SW 1271 (cell line): Measurements from ENCODE around the gene TBC1D20.
"Not testable (repeated sequence)": the region's sequence is repeated elsewhere in the genome, so short reads cannot be mapped to it uniquely, and the experiment has no call there.

ENCODE experiments used
- DNase-seq, 2 experiments: peaks; one replicate each; lab custom pipeline; 2025; lab: John Stamatoyannopoulos, UW

TBC1D20 gene, protein sequence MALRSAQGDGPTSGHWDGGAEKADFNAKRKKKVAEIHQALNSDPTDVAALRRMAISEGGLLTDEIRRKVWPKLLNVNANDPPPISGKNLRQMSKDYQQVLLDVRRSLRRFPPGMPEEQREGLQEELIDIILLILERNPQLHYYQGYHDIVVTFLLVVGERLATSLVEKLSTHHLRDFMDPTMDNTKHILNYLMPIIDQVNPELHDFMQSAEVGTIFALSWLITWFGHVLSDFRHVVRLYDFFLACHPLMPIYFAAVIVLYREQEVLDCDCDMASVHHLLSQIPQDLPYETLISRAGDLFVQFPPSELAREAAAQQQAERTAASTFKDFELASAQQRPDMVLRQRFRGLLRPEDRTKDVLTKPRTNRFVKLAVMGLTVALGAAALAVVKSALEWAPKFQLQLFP

GRCh38 chr20:462199-462991 lies at the start of gene TBC1D20:
Gene TBC1D20, minus strand, starts transcription at chr20:462533. Its CDS starts 128 bp downstream, at chr20:462405.
- DNase-seq, result peak; percentile 69 to 89

GRCh38 chr20:510328-511057 lies 48.2 kb upstream of the TBC1D20 start:
- DNase-seq, result not testable (repeated sequence)

GRCh38 chr20:508364-508787 lies 46.0 kb upstream of the TBC1D20 start:
- DNase-seq, result not testable (repeated sequence)

GRCh38 chr20:507761-508332 lies 45.5 kb upstream of the TBC1D20 start:
- DNase-seq, result no peak

- no peak for DNase-seq
Measured at GRCh38 chr20:507006-507758, 44.8 kb upstream of the TBC1D20 start.

DNA sequence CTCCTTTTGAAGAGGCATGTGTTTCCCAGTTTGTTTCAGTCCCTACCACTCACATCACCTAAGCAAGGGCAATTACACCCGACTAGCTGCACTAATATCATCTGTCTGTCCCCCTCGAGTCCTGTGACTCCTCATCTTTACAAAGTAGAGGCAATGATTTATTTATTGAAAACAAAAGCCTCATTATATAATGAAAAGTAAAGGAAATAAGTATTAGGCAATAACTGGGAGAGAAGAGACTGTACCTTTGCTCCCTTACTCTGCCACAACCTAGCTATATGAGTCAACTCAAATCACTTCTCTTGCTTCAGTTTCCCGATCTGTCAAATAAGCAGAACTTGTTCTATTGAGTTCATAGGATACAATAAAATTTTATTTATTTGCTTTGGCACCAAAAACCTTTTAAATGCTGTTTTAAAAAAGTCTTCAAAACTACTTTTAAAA lies 42.3 kb upstream of the TBC1D20 start:
- no peak for DNase-seq

GRCh38 chr20:503048-503737 lies 40.9 kb upstream of the TBC1D20 start:
- no peak for DNase-seq

GRCh38 chr20:497979-498378 lies 35.6 kb upstream of the TBC1D20 start:
- DNase-seq, result no peak

- no peak for DNase-seq
Measured at GRCh38 chr20:496126-496696, 33.9 kb upstream of the TBC1D20 start.

DNA sequence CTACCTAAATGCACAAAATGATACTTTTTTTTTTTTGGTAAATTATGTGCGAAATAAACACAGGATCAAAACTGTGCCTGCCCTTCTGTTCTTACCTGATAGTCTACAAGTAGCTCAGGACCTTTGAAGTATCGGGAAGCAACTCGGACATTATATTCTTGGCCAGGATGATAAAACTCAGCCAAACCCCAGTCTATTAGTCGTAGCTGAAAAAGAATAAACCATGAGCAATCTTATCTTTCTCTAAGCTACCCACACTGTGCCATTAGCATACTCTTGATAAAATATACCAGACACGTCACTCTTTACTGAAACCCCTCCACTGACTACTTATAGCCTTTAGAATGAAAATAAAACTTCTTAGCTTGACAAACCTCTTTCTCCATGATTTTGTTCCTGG lies 29.8 kb upstream of the TBC1D20 start:
- DNase-seq, result no peak

DNA sequence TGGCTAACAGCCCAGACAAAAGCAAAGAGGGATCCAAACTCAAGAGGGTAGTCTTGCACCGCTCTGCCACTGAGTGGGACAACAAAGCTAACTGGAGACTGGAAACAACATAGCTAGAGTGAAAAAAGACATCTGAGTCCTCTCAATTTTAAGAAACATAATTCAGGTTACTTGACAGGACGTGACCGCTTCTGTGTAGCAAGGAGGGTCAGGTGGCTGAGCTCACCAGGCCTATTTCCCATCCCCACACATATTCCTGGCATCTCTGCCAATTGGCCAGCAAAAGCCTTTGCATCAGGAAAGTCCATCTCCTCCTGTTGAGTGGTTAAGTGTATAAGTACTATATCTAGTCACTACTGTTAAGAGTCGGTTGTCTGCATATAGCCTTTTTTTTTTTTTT lies 25.3 kb upstream of the TBC1D20 start:
- no peak for DNase-seq

- DNase-seq, result no peak
Measured at GRCh38 chr20:483815-484644, 21.7 kb upstream of the TBC1D20 start.

GRCh38 chr20:481167-481566 lies 18.8 kb upstream of the TBC1D20 start:
- no peak for DNase-seq

- DNase-seq, result no peak
Measured at GRCh38 chr20:480044-480443, 17.7 kb upstream of the TBC1D20 start.

DNA sequence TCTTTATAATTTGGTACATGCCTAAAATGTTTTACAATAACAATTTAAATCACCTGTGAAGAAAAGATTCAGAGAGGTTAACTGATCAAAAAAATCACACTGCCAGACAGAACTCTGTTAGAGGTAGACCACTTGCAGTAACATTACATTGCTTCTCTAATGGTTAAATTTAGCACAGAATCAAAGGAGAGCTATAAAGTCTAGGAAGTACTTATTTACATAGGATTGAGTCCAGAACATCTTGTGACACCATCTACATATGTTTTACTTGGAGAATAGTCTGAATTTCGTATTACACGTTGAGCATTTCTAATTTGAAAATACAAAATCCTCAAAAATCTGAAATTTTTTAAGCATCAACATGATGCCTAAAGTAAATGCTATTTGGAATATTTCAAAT lies 17.2 kb upstream of the TBC1D20 start:
- DNase-seq, result no peak

DNA sequence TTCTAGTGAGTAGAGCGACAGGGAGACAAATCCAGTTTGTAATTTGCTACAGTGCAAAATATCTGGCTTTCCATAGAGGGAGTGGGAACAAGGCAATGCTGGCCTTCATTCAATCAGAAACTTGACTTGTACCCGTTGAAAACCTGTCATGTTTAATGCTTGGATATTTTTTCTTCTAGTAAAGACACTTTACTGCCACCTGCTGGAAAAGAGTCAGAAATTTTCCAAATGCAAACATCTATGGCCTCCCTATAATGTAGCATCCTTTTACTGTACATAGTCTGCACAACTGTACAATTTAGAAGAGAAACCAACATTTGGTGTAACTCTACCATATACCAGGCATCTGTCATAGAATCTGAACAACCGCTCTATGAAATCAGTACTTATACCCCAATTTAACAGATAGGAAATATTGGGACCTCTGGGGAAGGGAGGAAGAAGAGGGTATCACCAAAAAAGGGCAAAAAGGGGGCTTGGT lies 16.7 kb upstream of the TBC1D20 start:
- DNase-seq, result peak in 1 of 2 experiments; percentile 65

DNA sequence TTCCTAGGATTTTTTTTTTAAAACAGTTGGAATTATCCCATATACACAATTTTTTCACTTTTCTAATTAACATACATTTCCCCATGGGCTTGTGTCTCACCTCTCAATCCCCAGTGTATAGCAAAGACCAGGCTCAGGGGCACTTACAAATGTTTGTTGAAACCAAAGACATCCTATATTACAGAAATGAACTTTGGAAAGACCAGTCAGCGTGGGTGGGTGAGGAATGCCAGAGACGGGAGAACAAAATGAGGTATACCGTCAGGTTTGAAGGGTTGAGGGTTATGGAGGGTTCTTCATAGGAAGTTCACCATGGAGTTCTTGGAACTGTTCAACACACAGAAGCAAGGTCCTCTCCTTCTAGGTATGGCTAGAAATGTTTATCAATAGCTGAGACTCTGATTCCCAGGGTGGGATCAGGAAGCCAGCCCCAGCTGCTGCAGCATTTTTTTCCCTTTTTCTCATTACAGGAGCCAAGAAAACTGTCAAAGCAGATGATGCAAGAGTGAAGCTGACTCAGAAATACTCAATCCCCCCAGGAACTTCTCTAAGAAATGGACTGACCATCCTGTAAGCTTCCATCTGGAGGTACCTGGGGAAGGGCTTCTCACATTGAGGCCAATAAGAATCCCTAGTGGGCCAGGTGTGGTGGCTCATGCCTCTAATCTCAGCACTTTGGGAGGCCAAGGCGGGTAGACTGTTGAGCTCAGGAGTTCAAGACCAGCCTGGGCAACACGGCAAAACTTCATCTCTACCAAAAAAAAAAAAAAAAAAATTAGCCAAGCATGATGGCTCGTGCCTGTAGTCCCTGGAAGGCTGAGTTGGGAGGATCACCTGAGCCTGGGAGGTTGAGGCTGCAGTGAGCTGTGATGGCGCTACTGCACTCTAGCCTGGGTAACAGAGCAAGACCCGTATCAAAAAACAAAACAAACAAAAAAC lies 15.9 kb upstream of the TBC1D20 start:
- no peak for DNase-seq
